ENCODE measurements around the gene ROR2. TPM values are rescaled to one million over a fixed set of nuclear protein-coding genes. Genes with fewer than 3 reads are reported as not detected.

Gene ROR2
- total RNA-seq, 1 donor from 2014 or later, result 3.8 TPM

DNA sequence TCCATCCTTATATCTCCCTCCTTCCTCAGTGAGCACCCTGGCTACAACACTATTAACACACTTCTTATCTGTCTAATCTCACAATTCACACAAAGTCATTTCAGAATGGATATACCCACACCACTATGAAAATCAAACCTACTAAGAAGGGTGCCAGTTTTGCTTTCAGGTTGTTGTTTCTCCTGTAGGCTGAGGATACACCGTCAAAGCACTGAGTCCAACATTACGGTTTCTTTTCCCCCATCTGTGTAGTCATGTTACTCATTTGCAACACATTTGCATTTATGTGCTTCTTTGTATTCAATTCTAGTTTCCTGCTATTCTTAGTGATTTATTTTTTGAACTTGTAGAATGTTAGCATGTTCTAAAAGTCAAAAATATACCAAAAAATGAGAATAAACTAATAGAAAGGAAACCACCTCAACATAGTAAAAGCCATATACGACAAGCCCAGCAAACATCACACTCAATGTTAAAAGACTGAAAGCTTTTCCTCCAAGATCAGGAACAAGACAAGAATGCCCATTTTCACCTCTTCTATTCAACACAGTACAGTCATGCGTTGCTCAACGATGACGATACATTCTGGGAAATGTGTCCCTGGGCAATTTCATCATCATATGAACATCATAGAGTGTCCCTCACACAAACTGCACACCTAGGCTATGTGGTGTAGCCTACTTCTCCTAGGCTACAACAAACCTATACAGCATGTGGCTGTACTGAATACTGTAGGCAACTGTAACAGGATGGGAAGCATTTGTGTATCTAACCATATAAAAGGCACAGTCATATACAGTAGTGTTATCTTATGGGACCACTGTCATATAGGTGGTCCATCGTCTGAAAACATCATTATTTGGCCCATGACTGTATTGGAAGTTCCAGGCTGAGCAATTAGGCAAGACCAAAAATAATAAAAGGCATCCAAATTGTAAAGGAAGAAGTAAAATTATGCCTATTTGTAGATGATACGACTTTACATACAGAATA is 6.3 kb downstream of the ROR2 start:
- TF ChIP-seq, protein P1, sequence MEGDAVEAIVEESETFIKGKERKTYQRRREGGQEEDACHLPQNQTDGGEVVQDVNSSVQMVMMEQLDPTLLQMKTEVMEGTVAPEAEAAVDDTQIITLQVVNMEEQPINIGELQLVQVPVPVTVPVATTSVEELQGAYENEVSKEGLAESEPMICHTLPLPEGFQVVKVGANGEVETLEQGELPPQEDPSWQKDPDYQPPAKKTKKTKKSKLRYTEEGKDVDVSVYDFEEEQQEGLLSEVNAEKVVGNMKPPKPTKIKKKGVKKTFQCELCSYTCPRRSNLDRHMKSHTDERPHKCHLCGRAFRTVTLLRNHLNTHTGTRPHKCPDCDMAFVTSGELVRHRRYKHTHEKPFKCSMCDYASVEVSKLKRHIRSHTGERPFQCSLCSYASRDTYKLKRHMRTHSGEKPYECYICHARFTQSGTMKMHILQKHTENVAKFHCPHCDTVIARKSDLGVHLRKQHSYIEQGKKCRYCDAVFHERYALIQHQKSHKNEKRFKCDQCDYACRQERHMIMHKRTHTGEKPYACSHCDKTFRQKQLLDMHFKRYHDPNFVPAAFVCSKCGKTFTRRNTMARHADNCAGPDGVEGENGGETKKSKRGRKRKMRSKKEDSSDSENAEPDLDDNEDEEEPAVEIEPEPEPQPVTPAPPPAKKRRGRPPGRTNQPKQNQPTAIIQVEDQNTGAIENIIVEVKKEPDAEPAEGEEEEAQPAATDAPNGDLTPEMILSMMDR (IDR thresholded peaks at IDR 0.05), result no peak
- ATAC-seq, result no peak
- Histone ChIP-seq H3K27ac (no peak overlapping the region), H3K4me1 (peaks cover 22% of the 10 kb centered on the region), H3K4me3 (no peak overlapping the region), H3K9me3 (no peaks in the 10 kb centered on the region), H3K27me3 (ENCODE audit: low read depth) (peaks cover 22% of the 10 kb centered on the region), H3K36me3 (no peaks in the 10 kb centered on the region)
- intact Hi-C loops (cut with DNase I), result no loop called here
- no peak for DNase-seq

DNA sequence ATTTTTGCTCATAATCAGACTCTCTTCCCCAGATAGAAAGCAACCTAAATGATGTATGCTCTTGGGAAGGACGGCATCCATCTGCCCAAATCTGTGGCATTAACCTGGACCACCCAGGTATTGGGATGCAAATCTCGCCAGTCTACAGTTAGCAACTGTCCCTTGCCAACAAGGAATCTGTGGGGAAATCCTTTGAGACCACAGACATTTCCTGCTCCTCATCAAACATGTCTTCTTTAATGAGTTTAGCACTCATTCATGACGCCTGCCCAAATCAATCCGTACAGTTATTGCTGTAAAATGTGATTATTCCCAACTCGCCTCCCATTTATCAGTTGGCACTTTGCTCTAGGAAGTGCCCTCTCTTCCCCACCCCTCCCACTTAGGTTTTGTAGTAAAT is 7.8 kb downstream of the ROR2 start:
- no peak overlapping the region for H3K27ac ChIP-seq
- H3K4me1 ChIP-seq, result peaks cover 17% of the 10 kb centered on the region
- H3K9me3 ChIP-seq, result no peaks in the 10 kb centered on the region
- intact Hi-C loops (cut with DNase I), result no loop called here
- no peak for ATAC-seq
- H3K36me3 ChIP-seq, result no peaks in the 10 kb centered on the region
- TF ChIP-seq, protein P1 (IDR thresholded peaks at IDR 0.05), result no peak
- H3K4me3 ChIP-seq, result no peak overlapping the region
- DNase-seq, result no peak
- peaks cover 12% of the 10 kb centered on the region for H3K27me3 ChIP-seq (ENCODE audit: low read depth)

GRCh38 chr9:91939978-91940377 is 10.1 kb downstream of the ROR2 start:
- intact Hi-C loops (cut with DNase I), result no loop called here

GRCh38 chr9:91937727-91938126 is 12.3 kb downstream of the ROR2 start:
- intact Hi-C loops (cut with DNase I), result no loop called here
- Histone ChIP-seq H3K9me3 (no peaks in the 10 kb centered on the region), H3K27ac (no peak overlapping the region), H3K27me3 (ENCODE audit: low read depth) (no peaks in the 10 kb centered on the region), H3K4me3 (no peak overlapping the region), H3K4me1 (no peaks in the 10 kb centered on the region), H3K36me3 (no peaks in the 10 kb centered on the region)
- DNase-seq (no peak), ATAC-seq (no peak)
- TF ChIP-seq, protein P1 (IDR thresholded peaks at IDR 0.05), result no peak

More at GRCh38 chr9:91939978-91940377, 10.1 kb downstream of the ROR2 start:
- no peak overlapping the region for H3K27ac ChIP-seq
- TF ChIP-seq, protein P1 (IDR thresholded peaks at IDR 0.05), result no peak
- DNase-seq (no peak), ATAC-seq (no peak)
- H3K4me1 ChIP-seq, result peaks cover 3% of the 10 kb centered on the region
- H3K36me3 ChIP-seq, result no peaks in the 10 kb centered on the region
- H3K4me3 ChIP-seq, result no peak overlapping the region
- H3K27me3 ChIP-seq (ENCODE audit: low read depth), result peaks cover 4% of the 10 kb centered on the region
- no peaks in the 10 kb centered on the region for H3K9me3 ChIP-seq

GRCh38 chr9:91937056-91937455 is 13.0 kb downstream of the ROR2 start:
- ATAC-seq, result no peak
- intact Hi-C loops (cut with DNase I), result no loop called here
- TF ChIP-seq, protein P1 (IDR thresholded peaks at IDR 0.05), result no peak

More at GRCh38 chr9:91937056-91937455, 13.0 kb downstream of the ROR2 start:
- no peak for DNase-seq
- H3K27me3 ChIP-seq (ENCODE audit: low read depth), result no peaks in the 10 kb centered on the region
- H3K9me3 ChIP-seq, result no peaks in the 10 kb centered on the region
- H3K36me3 ChIP-seq, result no peaks in the 10 kb centered on the region
- no peak overlapping the region for H3K27ac ChIP-seq
- no peak overlapping the region for H3K4me3 ChIP-seq
- no peaks in the 10 kb centered on the region for H3K4me1 ChIP-seq

Measured in lower lobe of right lung (tissue), 2 donors.